Measurements from ENCODE around the gene PRIM2.
A peak's percentile ranks its signal among the peaks of the same experiment; 100 is the strongest.
"Not testable (repeated sequence)": the region's sequence is repeated elsewhere in the genome, so short reads cannot be mapped to it uniquely, and the experiment has no call there.

Gene PRIM2

GRCh38 chr6:57601105-57601504 is 283.7 kb downstream of the PRIM2 start:
- DNase-seq: peak in 1 of 51 donors; percentile 0

GRCh38 chr6:57605303-57605702 is 287.9 kb downstream of the PRIM2 start:
- not testable (repeated sequence) for DNase-seq

GRCh38 chr6:57606331-57606730 is 288.9 kb downstream of the PRIM2 start:
- DNase-seq: not testable (repeated sequence)

GRCh38 chr6:57610612-57611011 is 293.2 kb downstream of the PRIM2 start:
- not testable (repeated sequence) for DNase-seq

- DNase-seq: not testable (repeated sequence)
Measured at GRCh38 chr6:57618959-57619358, 301.5 kb downstream of the PRIM2 start.

- not testable (repeated sequence) for DNase-seq
Measured at GRCh38 chr6:57631773-57632172, 314.3 kb downstream of the PRIM2 start.

GRCh38 chr6:57658526-57658925 is 341.1 kb downstream of the PRIM2 start:
- DNase-seq: not testable (repeated sequence)

- not testable (repeated sequence) for DNase-seq
Measured at GRCh38 chr6:57659794-57660193, 342.4 kb downstream of the PRIM2 start.

- DNase-seq: not testable (repeated sequence)
Measured at GRCh38 chr6:57660940-57661339, 343.5 kb downstream of the PRIM2 start.

- DNase-seq: not testable (repeated sequence)
Measured at GRCh38 chr6:57668108-57668507, 350.7 kb downstream of the PRIM2 start.

GRCh38 chr6:57671237-57671636 is 353.8 kb downstream of the PRIM2 start:
- DNase-seq: not testable (repeated sequence)

GRCh38 chr6:57671937-57672627 is 354.7 kb downstream of the PRIM2 start:
- DNase-seq: peak in 1 of 51 donors; percentile 0

GRCh38 chr6:57673281-57673680 is 355.9 kb downstream of the PRIM2 start:
- not testable (repeated sequence) for DNase-seq

GRCh38 chr6:57675386-57675785 is 358.0 kb downstream of the PRIM2 start:
- not testable (repeated sequence) for DNase-seq

GRCh38 chr6:57696382-57696781 is 379.0 kb downstream of the PRIM2 start:
- not testable (repeated sequence) for DNase-seq
